H1 (cell line): Measurements from ENCODE around the gene CCL17. TPM values are rescaled to one million over a fixed set of nuclear protein-coding genes. Genes with fewer than 3 reads are reported as not detected.

Source experiments
- CBX8 ChIP-seq: fragments of 300-800, 300-1000 bp; sonication (generic); IDR thresholded peaks from 2 replicates; pipeline ENCODE4 v1.7.1; 2016; ENCODE audit warnings: low read depth, low read length, borderline replicate concordance
- EGR1 ChIP-seq: IDR thresholded peaks from 2 replicates; pipeline ENCODE4 v1.6.1; 2011; ENCODE audit warnings: low read depth, low read length, borderline replicate concordance
- RBBP5 ChIP-seq: IDR thresholded peaks from 2 replicates; pipeline ENCODE4 v1.7.1; 2012; ENCODE audit warnings: low read depth, mild to moderate bottlenecking, inconsistent platforms, low read length, moderate library complexity, borderline replicate concordance
- SIN3A ChIP-seq, 2 experiments: IDR thresholded peaks in 1 of 2; conservative IDR thresholded peaks in 1 of 2; 2 replicates each; pipeline ENCODE4 v1.6.1; 2011 to 2012; ENCODE audit warnings: low read length in 2 of 2, improper control_type of control experiment in 1 of 2, low read depth in 1 of 2, mild to moderate bottlenecking in 1 of 2
- polyA plus RNA-seq, 7 experiments: library from polyadenylated mRNA; depleted of rRNA in 3 of 7; stranded (reverse) in 5 of 7; unstranded in 2 of 7; fragments of >200 nt in 5 of 7; fragments of 200-250 nt in 2 of 7; gene quantifications; 1 replicate in 5 of 7; 2 replicates in 1 of 7; 4 replicates in 1 of 7; pipeline versions ENCODE4 v1.2.1 to v1.2.3, GENCODE V29; 2011 to 2013; ENCODE audit warnings: missing spikeins in 2 of 7, mixed read lengths in 2 of 7
- total RNA-seq: library from RNA; stranded (reverse); fragmentation: NEBNext Ultra II Directional; extraction: Animal tissue kit (Norgen Biotek cat#: 25700); gene quantifications from 2 replicates; pipeline ENCODE4 v1.2.1, GENCODE V29; 2021

The CCL17 gene
- total and polyA plus RNA-seq, 2 of the 8 experiments (the other 6 are each of a cell fraction or from before 2014, with no cell fraction given): not detected

DNA sequence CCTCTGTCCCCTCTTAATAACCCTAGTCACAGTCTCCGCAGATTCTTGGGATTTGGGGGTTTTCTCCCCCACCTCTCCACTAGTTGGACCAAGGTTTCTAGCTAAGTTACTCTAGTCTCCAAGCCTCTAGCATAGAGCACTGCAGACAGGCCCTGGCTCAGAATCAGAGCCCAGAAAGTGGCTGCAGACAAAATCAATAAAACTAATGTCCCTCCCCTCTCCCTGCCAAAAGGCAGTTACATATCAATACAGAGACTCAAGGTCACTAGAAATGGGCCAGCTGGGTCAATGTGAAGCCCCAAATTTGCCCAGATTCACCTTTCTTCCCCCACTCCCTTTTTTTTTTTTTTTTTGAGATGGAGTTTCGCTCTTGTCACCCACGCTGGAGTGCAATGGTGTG is 40.4 kb upstream of the CCL17 start (continued):
- no peak for TF ChIP-seq RBBP5
- TF ChIP-seq EGR1: no peak
- no peak for TF ChIP-seq CBX8
- TF ChIP-seq SIN3A (conservative IDR thresholded peaks at IDR 0.05 in 1 of 2, IDR thresholded peaks at IDR 0.05 in 1 of 2; ENCODE audit: low read depth in 1 of 2, low read length in 2 of 2): no peak
